ENCODE measurements around the gene CKAP4.

Gene CKAP4

GRCh38 chr12:106224355-106224706 is 23.5 kb downstream of the CKAP4 start:
- Histone ChIP-seq H3K9ac (no peak overlapping the region), H3K79me2 (ENCODE audit: insufficient read depth, low read depth) (no peaks in the 10 kb centered on the region), H3K36me3 (ENCODE audit: insufficient read depth) (no peaks in the 10 kb centered on the region), H3K27ac (no peak overlapping the region), H3K4me2 (no peak overlapping the region), H3K27me3 (ENCODE audit: insufficient read depth, low read depth) (no peaks in the 10 kb centered on the region), H2AFZ (ENCODE audit: low read depth) (peak overlapping the region; percentile 76; the same call in 1 of the 2 replicates), H4K20me1 (ENCODE audit: insufficient read depth) (no peaks in the 10 kb centered on the region), H3K4me3 (IDR thresholded peaks at IDR 0.05; ENCODE audit: insufficient read depth, low read depth, low read length) (no peak overlapping the region), H3K4me1 (ENCODE audit: low read depth, poor library complexity, severe bottlenecking) (peaks cover 32% of the 10 kb centered on the region)
- TF ChIP-seq, protein P1, sequence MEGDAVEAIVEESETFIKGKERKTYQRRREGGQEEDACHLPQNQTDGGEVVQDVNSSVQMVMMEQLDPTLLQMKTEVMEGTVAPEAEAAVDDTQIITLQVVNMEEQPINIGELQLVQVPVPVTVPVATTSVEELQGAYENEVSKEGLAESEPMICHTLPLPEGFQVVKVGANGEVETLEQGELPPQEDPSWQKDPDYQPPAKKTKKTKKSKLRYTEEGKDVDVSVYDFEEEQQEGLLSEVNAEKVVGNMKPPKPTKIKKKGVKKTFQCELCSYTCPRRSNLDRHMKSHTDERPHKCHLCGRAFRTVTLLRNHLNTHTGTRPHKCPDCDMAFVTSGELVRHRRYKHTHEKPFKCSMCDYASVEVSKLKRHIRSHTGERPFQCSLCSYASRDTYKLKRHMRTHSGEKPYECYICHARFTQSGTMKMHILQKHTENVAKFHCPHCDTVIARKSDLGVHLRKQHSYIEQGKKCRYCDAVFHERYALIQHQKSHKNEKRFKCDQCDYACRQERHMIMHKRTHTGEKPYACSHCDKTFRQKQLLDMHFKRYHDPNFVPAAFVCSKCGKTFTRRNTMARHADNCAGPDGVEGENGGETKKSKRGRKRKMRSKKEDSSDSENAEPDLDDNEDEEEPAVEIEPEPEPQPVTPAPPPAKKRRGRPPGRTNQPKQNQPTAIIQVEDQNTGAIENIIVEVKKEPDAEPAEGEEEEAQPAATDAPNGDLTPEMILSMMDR (conservative IDR thresholded peaks at IDR 0.05; ENCODE audit: low read depth, low read length), result 0 out of 2 replicates have a peak, but pooled peaks have one; percentile 6

DNA sequence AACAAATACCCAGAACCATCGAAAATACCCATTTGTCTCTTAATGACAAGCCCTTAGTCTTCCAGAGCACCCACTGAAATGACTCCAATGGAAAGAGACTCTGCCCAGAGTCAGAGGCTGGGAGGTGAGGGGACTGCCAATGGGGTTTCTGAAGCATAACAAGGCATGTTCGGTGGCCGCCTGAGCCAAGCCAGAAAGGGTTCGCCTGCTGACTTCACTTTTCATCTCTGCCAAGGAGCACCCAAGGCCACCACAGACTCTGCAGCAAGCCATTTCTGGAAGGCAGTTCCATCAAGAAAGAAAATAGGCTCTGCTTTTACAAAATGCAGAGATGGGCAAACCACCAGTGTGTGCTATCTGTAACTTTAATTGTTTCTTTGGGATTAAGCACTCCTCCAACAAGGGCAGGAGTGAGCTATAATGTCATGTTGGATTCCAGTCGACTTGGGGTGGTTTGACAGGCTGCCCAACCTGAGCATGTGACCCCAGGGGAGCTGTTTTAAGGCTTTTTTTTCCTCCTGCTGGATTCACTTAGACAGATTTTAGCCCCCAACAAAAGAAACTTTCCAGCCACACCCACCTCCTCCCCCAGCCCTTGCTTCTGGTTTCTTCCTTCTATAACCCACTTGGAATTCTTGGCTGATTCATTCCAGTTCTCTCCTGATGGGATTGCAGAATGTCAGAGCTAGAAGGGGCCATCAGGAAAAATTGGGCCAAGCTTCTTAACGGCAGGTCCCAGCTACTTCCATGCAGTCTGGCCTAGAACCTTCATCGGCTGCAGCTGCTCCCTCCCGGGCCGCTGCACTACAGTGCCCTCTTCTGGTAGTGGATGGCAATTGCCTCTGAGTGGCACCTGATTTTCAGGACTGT is 24.1 kb downstream of the CKAP4 start:
- Histone ChIP-seq H2AFZ (ENCODE audit: low read depth) (peak overlapping the region; percentile 76; the same call in 1 of the 2 replicates), H3K27ac (no peak overlapping the region), H3K4me2 (no peak overlapping the region), H3K27me3 (ENCODE audit: insufficient read depth, low read depth) (no peaks in the 10 kb centered on the region), H3K79me2 (ENCODE audit: insufficient read depth, low read depth) (no peaks in the 10 kb centered on the region), H4K20me1 (ENCODE audit: insufficient read depth) (no peaks in the 10 kb centered on the region), H3K36me3 (ENCODE audit: insufficient read depth) (no peaks in the 10 kb centered on the region), H3K4me1 (ENCODE audit: low read depth, poor library complexity, severe bottlenecking) (peaks cover 32% of the 10 kb centered on the region), H3K4me3 (IDR thresholded peaks at IDR 0.05; ENCODE audit: insufficient read depth, low read depth, low read length) (no peak overlapping the region), H3K9ac (no peak overlapping the region)
- TF ChIP-seq, protein P1 (conservative IDR thresholded peaks at IDR 0.05; ENCODE audit: low read depth, low read length), result peak; percentile 79

DNA sequence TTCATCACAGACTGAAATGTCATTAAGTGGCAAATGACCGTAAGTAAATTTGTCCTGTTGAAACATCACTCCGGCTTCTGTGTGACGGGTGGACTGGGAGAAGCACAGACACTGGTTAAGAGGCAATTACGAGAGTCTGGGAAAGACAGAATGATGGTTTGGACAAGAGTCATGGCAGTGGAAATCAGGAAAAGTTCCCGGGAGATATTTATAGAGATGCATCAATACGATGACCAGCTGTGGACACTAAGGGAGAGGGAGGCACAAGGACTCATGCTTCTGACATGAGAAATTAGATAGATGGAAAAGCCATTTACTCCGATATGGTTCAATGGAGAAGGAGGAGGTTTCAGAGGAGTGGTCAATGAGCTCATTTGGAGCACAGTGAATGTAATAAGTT is 27.3 kb downstream of the CKAP4 start:
- TF ChIP-seq, protein P1 (conservative IDR thresholded peaks at IDR 0.05; ENCODE audit: low read depth, low read length), result no peak
- Histone ChIP-seq H3K27me3 (ENCODE audit: insufficient read depth, low read depth) (no peaks in the 10 kb centered on the region), H3K4me2 (no peak overlapping the region), H3K36me3 (ENCODE audit: insufficient read depth) (no peaks in the 10 kb centered on the region), H3K79me2 (ENCODE audit: insufficient read depth, low read depth) (no peaks in the 10 kb centered on the region), H3K4me3 (IDR thresholded peaks at IDR 0.05; ENCODE audit: insufficient read depth, low read depth, low read length) (no peak overlapping the region), H3K9ac (no peak overlapping the region), H3K4me1 (ENCODE audit: low read depth, poor library complexity, severe bottlenecking) (peaks cover 22% of the 10 kb centered on the region), H3K27ac (no peak overlapping the region), H4K20me1 (ENCODE audit: insufficient read depth) (no peaks in the 10 kb centered on the region), H2AFZ (ENCODE audit: low read depth) (no peak overlapping the region)

DNA sequence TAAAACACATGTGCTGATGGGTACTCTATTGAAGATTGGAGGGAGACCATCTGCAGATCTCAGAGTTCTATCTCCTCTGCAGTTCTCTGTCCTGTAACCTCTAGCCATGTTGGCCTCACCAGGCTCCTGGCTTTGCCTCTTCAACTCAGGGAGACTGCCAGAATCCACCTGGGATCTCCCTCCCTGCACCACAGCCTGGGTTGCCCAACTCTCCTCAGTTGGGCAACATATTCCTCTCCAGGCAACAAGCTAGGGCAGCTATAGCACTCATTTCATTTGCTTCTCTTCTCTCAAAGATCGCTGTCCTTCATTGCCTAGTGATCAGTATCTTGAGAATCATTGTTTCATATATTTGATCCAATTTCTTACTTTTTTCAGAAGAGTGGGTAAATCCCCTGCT is 28.8 kb downstream of the CKAP4 start:
- H2AFZ ChIP-seq (ENCODE audit: low read depth), result no peak overlapping the region
- H3K27ac ChIP-seq, result no peak overlapping the region
- H3K9ac ChIP-seq, result no peak overlapping the region
- no peaks in the 10 kb centered on the region for H3K27me3 ChIP-seq (ENCODE audit: insufficient read depth, low read depth)
- peaks cover 19% of the 10 kb centered on the region for H3K4me1 ChIP-seq (ENCODE audit: low read depth, poor library complexity, severe bottlenecking)
- TF ChIP-seq, protein P1 (conservative IDR thresholded peaks at IDR 0.05; ENCODE audit: low read depth, low read length), result no peak
- no peaks in the 10 kb centered on the region for H3K36me3 ChIP-seq (ENCODE audit: insufficient read depth)
- no peaks in the 10 kb centered on the region for H3K79me2 ChIP-seq (ENCODE audit: insufficient read depth, low read depth)
- no peak overlapping the region for H3K4me3 ChIP-seq (IDR thresholded peaks at IDR 0.05; ENCODE audit: insufficient read depth, low read depth, low read length)
- no peak overlapping the region for H3K4me2 ChIP-seq
- H4K20me1 ChIP-seq (ENCODE audit: insufficient read depth), result no peaks in the 10 kb centered on the region

Data from KMS-11 (cell line).